ENCODE results near the gene PDCL2. TPM values are rescaled to one million over a fixed set of nuclear protein-coding genes. Genes with fewer than 3 reads are reported as not detected.

PDCL2 gene
- total and polyA plus RNA-seq, 10 of the 15 experiments (the other 5 are each of a cell fraction or from before 2014, with no cell fraction given) = not detected

- DNase-seq (ENCODE audit: low read depth, low spot score) = no peak
- no peaks in the 10 kb centered on the region for H3K27me3 ChIP-seq (replicated peaks in 1 of 2; ENCODE audit: control insufficient read depth in 2 of 2, insufficient read depth in 2 of 2, low read length in 1 of 2)
- H4K20me1 ChIP-seq (ENCODE audit: control insufficient read depth, insufficient read depth) = no peaks in the 10 kb centered on the region
- intact Hi-C loops (cut with micrococcal nuclease; ENCODE audit: unreplicated experiment) = loop anchor here (10.0 kb wide), 1 partner anchor 895 kb away; the partner anchor contains the start of genes PAICS and PPAT
- no peaks in the 10 kb centered on the region for H3K36me3 ChIP-seq (ENCODE audit: control insufficient read depth in 2 of 2, insufficient read depth in 2 of 2, low read length in 1 of 2)
- ChIA-PET POLR2A (no interaction called here), SMC1A (ENCODE audit: uncharacterized antibody, unreplicated experiment) (no interaction called here), RAD21 (ENCODE audit: unreplicated experiment) (interaction anchor here (0.9 kb wide), 1 partner anchor 22 kb away, joined by 3 read pairs; no protein-coding TSS in a partner anchor), CTCF (interaction anchor here (0.5 to 1.4 kb wide), 3 partner anchors 14 to 49 kb away, joined by 3 to 4 read pairs (median 3); no protein-coding TSS in a partner anchor)
- BruUV-seq (replicated peaks) = no TSS peak
- no peak for FAIRE-seq
- H3K4me1 ChIP-seq (ENCODE audit: control insufficient read depth, insufficient read depth, low read length) = no peaks in the 10 kb centered on the region
- H2AFZ ChIP-seq (ENCODE audit: control insufficient read depth, low read depth, low read length) = no peak overlapping the region
- 100% methylated on average over 3 of the region's 3 CpGs for WGBS (ENCODE audit: insufficient coverage, insufficient replicate concordance, low lambda C conversion rate, missing lambda C conversion rate)
- H3K4me2 ChIP-seq (ENCODE audit: control insufficient read depth, insufficient read depth) = no peak overlapping the region
- no peak overlapping the region for H3K27ac ChIP-seq (ENCODE audit: control insufficient read depth, insufficient read depth)
- no peak for ATAC-seq
- H3K9ac ChIP-seq (ENCODE audit: control insufficient read depth, insufficient read depth, low read length) = no peak overlapping the region
- no peaks in the 10 kb centered on the region; the same call in 2 of the 3 replicates for H3K9me3 ChIP-seq (replicated peaks; ENCODE audit: control insufficient read depth, insufficient read depth, low read length)
- H3K4me3 ChIP-seq = no peak overlapping the region
- peaks cover 33% of the 10 kb centered on the region for H3K79me2 ChIP-seq (ENCODE audit: control insufficient read depth, insufficient read depth, low read length)
- in situ Hi-C loops (cut with MboI) = no loop called here
- TF ChIP-seq PBX3 (IDR thresholded peaks at IDR 0.05; ENCODE audit: insufficient replicate concordance, low read depth, low read length) (no peak), ZSCAN29 (IDR thresholded peaks at IDR 0.05) (no peak), YBX1 (IDR thresholded peaks at IDR 0.05) (no peak), SIN3A (IDR thresholded peaks at IDR 0.05; ENCODE audit: low read depth, low read length) (no peak), GATAD2B (conservative IDR thresholded peaks at IDR 0.05; ENCODE audit: low read depth) (no peak), TAF1 (IDR thresholded peaks at IDR 0.05; ENCODE audit: borderline replicate concordance, low read depth, low read length) (no peak), BRCA1 (IDR thresholded peaks at IDR 0.05; ENCODE audit: low read depth, low read length) (no peak), RCOR1 (conservative IDR thresholded peaks at IDR 0.05; ENCODE audit: low read depth, low read length) (no peak), HCFC1 (IDR thresholded peaks at IDR 0.05; ENCODE audit: low read length) (no peak), JUND (IDR thresholded peaks at IDR 0.05; ENCODE audit: low read depth, low read length) (no peak), FOXK2 (IDR thresholded peaks at IDR 0.05) (no peak), SPI1 (IDR thresholded peaks at IDR 0.05; ENCODE audit: borderline replicate concordance, insufficient read depth, low read depth, low read length) (no peak), SP1 (IDR thresholded peaks at IDR 0.05; ENCODE audit: low read depth, low read length) (no peak), ZNF384 (IDR thresholded peaks at IDR 0.05; ENCODE audit: borderline replicate concordance, low read depth, low read length) (no peak), MEF2B (IDR thresholded peaks at IDR 0.05; ENCODE audit: partially characterized antibody, poor library complexity, severe bottlenecking) (no peak), RELA (IDR thresholded peaks at IDR 0.05; ENCODE audit: borderline replicate concordance, partially characterized antibody) (no peak), KLF5 (IDR thresholded peaks at IDR 0.05; ENCODE audit: partially characterized antibody) (no peak), BCLAF1 (IDR thresholded peaks at IDR 0.05) (no peak), MTA3 (IDR thresholded peaks at IDR 0.05; ENCODE audit: borderline replicate concordance, low read length) (no peak)
Measured at GRCh38 chr4:55540271-55540670, 51.8 kb downstream of the PDCL2 start.
